ENCODE data around the gene APOL6. TPM values are rescaled to one million over a fixed set of nuclear protein-coding genes. Genes with fewer than 3 reads are reported as not detected.

Gene APOL6
- polyA plus RNA-seq, 1 experiment = 9.5 TPM

- ChIA-PET CTCF (interaction anchor here (0.8 to 1.9 kb wide), 7 partner anchors 11 to 442 kb away, joined by 3 to 7 read pairs (median 4); no protein-coding TSS in a partner anchor), POLR2A (no interaction called here)
- Histone ChIP-seq H3K4me3 (ENCODE audit: low read depth, low read length) (no peak overlapping the region), H3K27me3 (ENCODE audit: control insufficient read depth, insufficient read depth, low read length) (no peaks in the 10 kb centered on the region; the same call in 1 of the 2 replicates), H3K36me3 (ENCODE audit: control insufficient read depth, insufficient read depth, low read length) (no peaks in the 10 kb centered on the region)
- DNase-seq (ENCODE audit: low read depth) = no peak
- TF ChIP-seq CTCF (IDR thresholded peaks at IDR 0.05; ENCODE audit: insufficient read depth, low read depth, low read length) = no peak
Measured at GRCh38 chr22:35683560-35683959, 35.3 kb downstream of the APOL6 start.

- Histone ChIP-seq H3K4me3 (ENCODE audit: low read depth, low read length) (no peak overlapping the region), H3K36me3 (ENCODE audit: control insufficient read depth, insufficient read depth, low read length) (no peaks in the 10 kb centered on the region), H3K27me3 (ENCODE audit: control insufficient read depth, insufficient read depth, low read length) (no peaks in the 10 kb centered on the region; the same call in 1 of the 2 replicates)
- no peak for DNase-seq (ENCODE audit: low read depth)
- POLR2A ChIA-PET = no interaction called here
- TF ChIP-seq CTCF (IDR thresholded peaks at IDR 0.05; ENCODE audit: insufficient read depth, low read depth, low read length) = peak; percentile 39; the same call in 1 of the 2 replicates
- CTCF ChIA-PET = interaction anchor here (0.8 to 1.9 kb wide), 13 partner anchors 12 to 490 kb away, joined by 3 to 9 read pairs (median 4); no protein-coding TSS in a partner anchor
Measured at GRCh38 chr22:35684270-35684700, 36.0 kb downstream of the APOL6 start.

GRCh38 chr22:35684732-35685131 is 36.5 kb downstream of the APOL6 start:
- no peak for TF ChIP-seq CTCF (IDR thresholded peaks at IDR 0.05; ENCODE audit: insufficient read depth, low read depth, low read length)
- Histone ChIP-seq H3K27me3 (ENCODE audit: control insufficient read depth, insufficient read depth, low read length) (no peaks in the 10 kb centered on the region; the same call in 1 of the 2 replicates), H3K4me3 (ENCODE audit: low read depth, low read length) (no peak overlapping the region), H3K36me3 (ENCODE audit: control insufficient read depth, insufficient read depth, low read length) (no peaks in the 10 kb centered on the region)
- POLR2A ChIA-PET = no interaction called here
- CTCF ChIA-PET = interaction anchor here (0.9 to 1.9 kb wide), 12 partner anchors 12 to 489 kb away, joined by 3 to 9 read pairs (median 4); no protein-coding TSS in a partner anchor
- DNase-seq (ENCODE audit: low read depth) = no peak

GRCh38 chr22:35685731-35686130 is 37.5 kb downstream of the APOL6 start:
- Histone ChIP-seq H3K4me3 (ENCODE audit: low read depth, low read length) (no peak overlapping the region), H3K27me3 (ENCODE audit: control insufficient read depth, insufficient read depth, low read length) (no peaks in the 10 kb centered on the region; the same call in 1 of the 2 replicates), H3K36me3 (ENCODE audit: control insufficient read depth, insufficient read depth, low read length) (no peaks in the 10 kb centered on the region)
- ChIA-PET POLR2A (interaction anchor here (0.6 kb wide), 1 partner anchor 21 kb away, joined by 5 read pairs; no protein-coding TSS in a partner anchor), CTCF (interaction anchor here (0.6 to 1.4 kb wide), 2 partner anchors 8 to 438 kb away, joined by 5 to 7 read pairs; no protein-coding TSS in a partner anchor)
- DNase-seq (ENCODE audit: low read depth) = peak; percentile 12
- TF ChIP-seq CTCF (IDR thresholded peaks at IDR 0.05; ENCODE audit: insufficient read depth, low read depth, low read length) = no peak

GRCh38 chr22:35686298-35686697 is 38.1 kb downstream of the APOL6 start:
- ChIA-PET POLR2A (no interaction called here), CTCF (interaction anchor here (0.6 to 1.4 kb wide), 2 partner anchors 9 to 438 kb away, joined by 5 to 7 read pairs; no protein-coding TSS in a partner anchor)
- H3K36me3 ChIP-seq (ENCODE audit: control insufficient read depth, insufficient read depth, low read length) = no peaks in the 10 kb centered on the region
- no peaks in the 10 kb centered on the region; the same call in 1 of the 2 replicates for H3K27me3 ChIP-seq (ENCODE audit: control insufficient read depth, insufficient read depth, low read length)
- H3K4me3 ChIP-seq (ENCODE audit: low read depth, low read length) = no peak overlapping the region
- DNase-seq (ENCODE audit: low read depth) = no peak
- no peak for TF ChIP-seq CTCF (IDR thresholded peaks at IDR 0.05; ENCODE audit: insufficient read depth, low read depth, low read length)
